GM12878 (cell line): ENCODE data around the gene SH2D2A. TPM values are rescaled to one million over a fixed set of nuclear protein-coding genes. Genes with fewer than 3 reads are reported as not detected.

ENCODE experiments used
- ATAC-seq: fragments of 200-7000 bp; cut with Tn5 transposase; 3 replicates; pipeline ENCODE4 v1.9.1; 2020; ENCODE audit warnings: mild to moderate bottlenecking, moderate library complexity
- BruUV-seq: library from RNA; stranded (reverse); fragments of 400-500 nt; replicated peaks from 2 replicates; lab custom pipeline; 2021; lab: Mats Ljungman, UMichigan
- CTCF ChIA-PET: fragments of 300-600 bp; sonication (Branson Sonifier 250); formaldehyde crosslinking; extraction: SDS; loops from one replicate; lab custom pipeline; 2021; ENCODE audit warnings: inconsistent platforms; lab: Yijun Ruan, JAX
- POLR2A ChIA-PET: fragments of 350-600 bp; formaldehyde crosslinking; extraction: SDS; loops from one replicate; lab custom pipeline; 2021; ENCODE audit warnings: inconsistent platforms; lab: Charles Lee
- RAD21 ChIA-PET: fragments of 300-600 bp; sonication (Branson Sonifier 250); formaldehyde crosslinking; loops from one replicate; lab custom pipeline; 2023; ENCODE audit warnings: antibody characterized with exemption; ENCODE audit not compliant: unreplicated experiment; lab: Charles Lee
- SMC1A ChIA-PET: fragments of 300-600 bp; sonication (Branson Sonifier 250); formaldehyde crosslinking; loops from one replicate; lab custom pipeline; 2023; ENCODE audit not compliant: unreplicated experiment, uncharacterized antibody; lab: Charles Lee
- DNase-seq: peaks from one replicate; pipeline ENCODE4 v3.0.0-alpha.2; 2011; ENCODE audit warnings: low read depth, low spot score
- FAIRE-seq: peaks from 3 replicates; lab custom pipeline; 2011; peaks lifted over from hg19 to GRCh38; lab: Jason Lieb, UNC
- H2AFZ ChIP-seq: 2 replicates; pipeline ENCODE4 v1.6.0; 2011; ENCODE audit warnings: low read depth, low read length, control low read depth; ENCODE audit not compliant: control insufficient read depth
- H3K27ac ChIP-seq: 2 replicates; pipeline ENCODE4 v1.5.1; 2011; ENCODE audit warnings: control low read depth; ENCODE audit not compliant: control insufficient read depth, insufficient read depth
- H3K27me3 ChIP-seq, 2 experiments: replicated peaks in 1 of 2; 2 replicates each; pipeline versions ENCODE4 v1.6.0 to v1.6.1; 2011; ENCODE audit warnings: low read length in 1 of 2; ENCODE audit not compliant: control insufficient read depth in 2 of 2, insufficient read depth in 2 of 2
- H3K36me3 ChIP-seq, 2 experiments: 2 replicates each; pipeline ENCODE4 v1.5.1; 2011; ENCODE audit warnings: low read length in 1 of 2; ENCODE audit not compliant: control insufficient read depth in 2 of 2, insufficient read depth in 2 of 2
- H3K4me1 ChIP-seq: 2 replicates; pipeline ENCODE4 v1.6.1; 2011; ENCODE audit warnings: mild to moderate bottlenecking, low read length, moderate library complexity, mixed read lengths; ENCODE audit not compliant: control insufficient read depth, insufficient read depth
- H3K4me2 ChIP-seq: 2 replicates; pipeline ENCODE4 v1.6.0; 2011; ENCODE audit warnings: control low read depth; ENCODE audit not compliant: control insufficient read depth, insufficient read depth
- H3K4me3 ChIP-seq: fragments of 200-600 bp; sonication (generic); 2 replicates; pipeline ENCODE4 v1.5.1; 2016
- H3K79me2 ChIP-seq: 2 replicates; pipeline ENCODE4 v1.6.0; 2011; ENCODE audit warnings: low read length; ENCODE audit not compliant: control insufficient read depth, insufficient read depth
- H3K9ac ChIP-seq: 2 replicates; pipeline ENCODE4 v1.8.0; 2011; ENCODE audit warnings: low read length, control low read depth, mixed read lengths; ENCODE audit not compliant: control insufficient read depth, insufficient read depth
- H3K9me3 ChIP-seq: replicated peaks from 3 replicates; pipeline ENCODE4 v1.5.1; 2011; ENCODE audit warnings: mild to moderate bottlenecking, low read length; ENCODE audit not compliant: control insufficient read depth, insufficient read depth
- H4K20me1 ChIP-seq: 2 replicates; pipeline ENCODE4 v1.6.0; 2011; ENCODE audit not compliant: control insufficient read depth, insufficient read depth
- DPF2 ChIP-seq: fragments of 450-650 bp; IDR thresholded peaks from 2 replicates; pipeline ENCODE4 v1.6.1; 2017; ENCODE audit warnings: mild to moderate bottlenecking
- EZH2 ChIP-seq: IDR thresholded peaks from 2 replicates; pipeline ENCODE4 v1.6.1; 2012; ENCODE audit warnings: low read depth, mild to moderate bottlenecking, control low read depth, inconsistent platforms, low read length, borderline replicate concordance; ENCODE audit not compliant: control insufficient read depth
- HDAC6 ChIP-seq: fragments of 200-600 bp; sonication (generic); IDR thresholded peaks from one replicate; pipeline ENCODE4 v1.8.0; 2017; ENCODE audit warnings: antibody characterized with exemption; ENCODE audit not compliant: unreplicated experiment
- HDGF ChIP-seq: fragments of 450-650 bp; IDR thresholded peaks from 2 replicates; pipeline ENCODE4 v1.6.1; 2016; ENCODE audit warnings: antibody characterized with exemption
- KDM1A ChIP-seq: fragments of 200-600 bp; sonication (generic); IDR thresholded peaks from 2 replicates; pipeline ENCODE4 v1.6.1; 2016; ENCODE audit warnings: borderline replicate concordance
- RAD21 ChIP-seq: IDR thresholded peaks from 2 replicates; pipeline ENCODE4 v1.6.1; 2011; ENCODE audit warnings: mild to moderate bottlenecking, low read depth, low read length, moderate library complexity; ENCODE audit not compliant: insufficient read depth
- SMAD1 ChIP-seq: fragments of 450-650 bp; IDR thresholded peaks from 2 replicates; pipeline ENCODE4 v1.6.1; 2018; ENCODE audit warnings: mild to moderate bottlenecking, low read depth; ENCODE audit not compliant: partially characterized antibody
- STAT3 ChIP-seq: IDR thresholded peaks from 2 replicates; pipeline ENCODE4 v1.6.1; 2011; ENCODE audit warnings: low read depth, low read length, improper control_type of control experiment
- TCF3 ChIP-seq: IDR thresholded peaks from 2 replicates; pipeline ENCODE4 v1.6.1; 2012; ENCODE audit warnings: low read depth, mild to moderate bottlenecking, low read length, borderline replicate concordance; ENCODE audit not compliant: insufficient read depth
- ZZZ3 ChIP-seq: IDR thresholded peaks from 2 replicates; pipeline ENCODE4 v1.6.1; 2011; ENCODE audit warnings: low read depth; ENCODE audit not compliant: control insufficient read depth, insufficient read length
- WGBS: methylation state at CpG from one replicate; pipeline ENCODE4 v1.1.6; 2016; ENCODE audit warnings: low lambda C conversion rate; ENCODE audit not compliant: insufficient replicate concordance, insufficient coverage; ENCODE audit errors: missing lambda C conversion rate; 5-methylcytosine and 5-hydroxymethylcytosine counted together
- in situ Hi-C: fragments of 300-500 bp; cut with MboI; formaldehyde crosslinking; loops from 9 replicates; pipeline ENCODE4 v1.14.3; 2018; ENCODE audit warnings: mixed read lengths
- intact Hi-C: fragments of 100-400 bp; cut with micrococcal nuclease; formaldehyde crosslinking; loops from one replicate; pipeline ENCODE4 v1.14.2; 2022; ENCODE audit not compliant: unreplicated experiment
- polyA plus RNA-seq, 11 experiments: library from polyadenylated mRNA; depleted of rRNA in 4 of 11; unstranded in 6 of 11; stranded (reverse) in 5 of 11; fragments of >200 nt; fragmentation: Nextera tagmentation in 4 of 11; fragmentation: Illumina TruSeq in 1 of 11; extraction: Ambion mirVana in 4 of 11; extraction: Trizol in 1 of 11; gene quantifications; 1 replicate in 1 of 11; 2 replicates in 10 of 11; pipeline versions ENCODE4 v1.2.1 to v1.2.3, GENCODE V29; 2011 to 2016; ENCODE audit warnings: inconsistent platforms in 2 of 11, missing spikeins in 2 of 11, low read depth in 1 of 11
- total RNA-seq, 4 experiments: library from RNA; depleted of rRNA in 3 of 4; stranded (reverse); fragments of >200 nt in 3 of 4; fragmentation: Illumina TruSeq in 1 of 4; extraction: Trizol in 1 of 4; gene quantifications; 2 replicates each; pipeline versions ENCODE4 v1.2.1 to v1.2.3, GENCODE V29; 2013 to 2021
- TF ChIP-seq, protein P1 (sequence below): fragments of 450-650 bp; IDR thresholded peaks from 2 replicates; pipeline ENCODE4 v1.6.1; 2018; ENCODE audit warnings: mild to moderate bottlenecking, low read depth, moderate library complexity; ENCODE audit not compliant: partially characterized antibody
- TF ChIP-seq, protein P2 (sequence below): fragments of 450-650 bp; formaldehyde crosslinking; IDR thresholded peaks from 2 replicates; pipeline ENCODE4 v1.4.0; 2022; ENCODE audit warnings: mild to moderate bottlenecking, moderate library complexity
- TF ChIP-seq, protein P3 (sequence below), 3 experiments: IDR thresholded peaks in 2 of 3; conservative IDR thresholded peaks in 1 of 3; 2 replicates each; pipeline ENCODE4 v1.5.1; 2011; ENCODE audit warnings: low read depth in 3 of 3, low read length in 3 of 3, mild to moderate bottlenecking in 3 of 3, control low read depth in 2 of 3, moderate library complexity in 2 of 3, inconsistent platforms in 1 of 3, mixed read lengths in 1 of 3; ENCODE audit not compliant: control insufficient read depth in 2 of 3, insufficient read depth in 1 of 3; ENCODE audit errors: extremely low read depth in 1 of 3

Gene SH2D2A
- total and polyA plus RNA-seq, 10 of the 15 experiments (the other 5 are each of a cell fraction or from before 2014, with no cell fraction given) = 0.72 to 15.9 (median 7.0) TPM

DNA sequence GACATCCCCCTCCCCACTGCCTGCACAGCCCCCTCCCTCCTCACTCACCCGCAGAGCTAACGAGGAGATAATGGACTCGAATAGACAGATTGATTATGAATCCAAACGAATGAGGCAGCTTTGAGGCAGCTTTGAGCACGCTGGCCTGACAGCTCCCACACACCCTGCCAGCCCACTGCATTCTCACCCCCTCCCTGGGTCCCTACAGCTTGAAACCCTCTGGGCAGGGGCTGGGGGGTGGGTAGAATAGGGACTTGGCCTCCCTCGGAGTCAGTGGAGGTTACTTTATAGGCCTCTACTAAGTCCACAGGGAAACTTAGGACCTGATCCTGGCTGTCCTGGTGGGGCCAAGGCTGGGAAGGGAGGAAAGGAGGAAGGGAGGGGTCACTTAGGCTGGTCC lies 45.9 kb upstream of the SH2D2A start:
- ChIA-PET CTCF (interaction anchor here (1.2 to 9.4 kb wide), 9 partner anchors 13 to 178 kb away, joined by 3 to 248 read pairs (median 37); partner anchors contain the start of genes CRABP2, ISG20L2 and METTL25B), POLR2A (interaction anchor here (0.6 kb wide), 1 partner anchor 67 kb away, joined by 5 read pairs; no protein-coding TSS in a partner anchor), SMC1A (interaction anchor here (1.1 to 4.2 kb wide), 5 partner anchors 24 to 176 kb away, joined by 3 to 75 read pairs (median 4); partner anchors contain the start of genes ISG20L2 and METTL25B), RAD21 (interaction anchor here (3.9 to 7.0 kb wide), 4 partner anchors 25 to 135 kb away, joined by 27 to 115 read pairs (median 114); partner anchors contain the start of genes ISG20L2 and METTL25B)
- no peak for FAIRE-seq
- H2AFZ ChIP-seq = no peak overlapping the region
- WGBS = 52% methylated on average over 6 of the region's 6 CpGs
- H3K27ac ChIP-seq = no peak overlapping the region
- H3K4me1 ChIP-seq = peaks cover 26% of the 10 kb centered on the region
- ATAC-seq = no peak
- TF ChIP-seq DPF2 = no peak
- no peak for TF ChIP-seq STAT3
- TF ChIP-seq EZH2 = no peak
- TF ChIP-seq, protein P1, sequence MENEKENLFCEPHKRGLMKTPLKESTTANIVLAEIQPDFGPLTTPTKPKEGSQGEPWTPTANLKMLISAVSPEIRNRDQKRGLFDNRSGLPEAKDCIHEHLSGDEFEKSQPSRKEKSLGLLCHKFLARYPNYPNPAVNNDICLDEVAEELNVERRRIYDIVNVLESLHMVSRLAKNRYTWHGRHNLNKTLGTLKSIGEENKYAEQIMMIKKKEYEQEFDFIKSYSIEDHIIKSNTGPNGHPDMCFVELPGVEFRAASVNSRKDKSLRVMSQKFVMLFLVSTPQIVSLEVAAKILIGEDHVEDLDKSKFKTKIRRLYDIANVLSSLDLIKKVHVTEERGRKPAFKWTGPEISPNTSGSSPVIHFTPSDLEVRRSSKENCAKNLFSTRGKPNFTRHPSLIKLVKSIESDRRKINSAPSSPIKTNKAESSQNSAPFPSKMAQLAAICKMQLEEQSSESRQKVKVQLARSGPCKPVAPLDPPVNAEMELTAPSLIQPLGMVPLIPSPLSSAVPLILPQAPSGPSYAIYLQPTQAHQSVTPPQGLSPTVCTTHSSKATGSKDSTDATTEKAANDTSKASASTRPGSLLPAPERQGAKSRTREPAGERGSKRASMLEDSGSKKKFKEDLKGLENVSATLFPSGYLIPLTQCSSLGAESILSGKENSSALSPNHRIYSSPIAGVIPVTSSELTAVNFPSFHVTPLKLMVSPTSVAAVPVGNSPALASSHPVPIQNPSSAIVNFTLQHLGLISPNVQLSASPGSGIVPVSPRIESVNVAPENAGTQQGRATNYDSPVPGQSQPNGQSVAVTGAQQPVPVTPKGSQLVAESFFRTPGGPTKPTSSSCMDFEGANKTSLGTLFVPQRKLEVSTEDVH = no peak
- TF ChIP-seq SMAD1 = no peak
- TF ChIP-seq, protein P2, sequence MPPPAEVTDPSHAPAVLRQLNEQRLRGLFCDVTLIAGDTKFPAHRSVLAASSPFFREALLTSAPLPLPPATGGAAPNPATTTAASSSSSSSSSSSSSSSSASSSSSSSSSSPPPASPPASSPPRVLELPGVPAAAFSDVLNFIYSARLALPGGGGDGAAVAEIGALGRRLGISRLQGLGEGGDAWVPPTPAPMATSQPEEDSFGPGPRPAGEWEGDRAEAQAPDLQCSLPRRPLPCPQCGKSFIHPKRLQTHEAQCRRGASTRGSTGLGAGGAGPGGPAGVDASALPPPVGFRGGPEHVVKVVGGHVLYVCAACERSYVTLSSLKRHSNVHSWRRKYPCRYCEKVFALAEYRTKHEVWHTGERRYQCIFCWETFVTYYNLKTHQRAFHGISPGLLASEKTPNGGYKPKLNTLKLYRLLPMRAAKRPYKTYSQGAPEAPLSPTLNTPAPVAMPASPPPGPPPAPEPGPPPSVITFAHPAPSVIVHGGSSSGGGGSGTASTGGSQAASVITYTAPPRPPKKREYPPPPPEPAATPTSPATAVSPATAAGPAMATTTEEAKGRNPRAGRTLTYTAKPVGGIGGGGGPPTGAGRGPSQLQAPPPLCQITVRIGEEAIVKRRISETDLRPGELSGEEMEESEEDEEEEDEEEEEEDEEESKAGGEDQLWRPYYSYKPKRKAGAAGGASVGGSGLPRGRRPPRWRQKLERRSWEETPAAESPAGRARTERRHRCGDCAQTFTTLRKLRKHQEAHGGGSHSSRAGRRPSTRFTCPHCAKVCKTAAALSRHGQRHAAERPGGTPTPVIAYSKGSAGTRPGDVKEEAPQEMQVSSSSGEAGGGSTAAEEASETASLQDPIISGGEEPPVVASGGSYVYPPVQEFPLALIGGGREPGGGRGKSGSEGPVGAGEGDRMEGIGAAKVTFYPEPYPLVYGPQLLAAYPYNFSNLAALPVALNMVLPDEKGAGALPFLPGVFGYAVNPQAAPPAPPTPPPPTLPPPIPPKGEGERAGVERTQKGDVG (CRISPR knock-in tag) = no peak
- TF ChIP-seq RAD21 = no peak
- TF ChIP-seq ZZZ3 = no peak
- TF ChIP-seq KDM1A = no peak
- TF ChIP-seq, protein P3, sequence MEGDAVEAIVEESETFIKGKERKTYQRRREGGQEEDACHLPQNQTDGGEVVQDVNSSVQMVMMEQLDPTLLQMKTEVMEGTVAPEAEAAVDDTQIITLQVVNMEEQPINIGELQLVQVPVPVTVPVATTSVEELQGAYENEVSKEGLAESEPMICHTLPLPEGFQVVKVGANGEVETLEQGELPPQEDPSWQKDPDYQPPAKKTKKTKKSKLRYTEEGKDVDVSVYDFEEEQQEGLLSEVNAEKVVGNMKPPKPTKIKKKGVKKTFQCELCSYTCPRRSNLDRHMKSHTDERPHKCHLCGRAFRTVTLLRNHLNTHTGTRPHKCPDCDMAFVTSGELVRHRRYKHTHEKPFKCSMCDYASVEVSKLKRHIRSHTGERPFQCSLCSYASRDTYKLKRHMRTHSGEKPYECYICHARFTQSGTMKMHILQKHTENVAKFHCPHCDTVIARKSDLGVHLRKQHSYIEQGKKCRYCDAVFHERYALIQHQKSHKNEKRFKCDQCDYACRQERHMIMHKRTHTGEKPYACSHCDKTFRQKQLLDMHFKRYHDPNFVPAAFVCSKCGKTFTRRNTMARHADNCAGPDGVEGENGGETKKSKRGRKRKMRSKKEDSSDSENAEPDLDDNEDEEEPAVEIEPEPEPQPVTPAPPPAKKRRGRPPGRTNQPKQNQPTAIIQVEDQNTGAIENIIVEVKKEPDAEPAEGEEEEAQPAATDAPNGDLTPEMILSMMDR (IDR thresholded peaks at IDR 0.05 in 2 of 3, conservative IDR thresholded peaks at IDR 0.05 in 1 of 3; ENCODE audit: control insufficient read depth in 2 of 3, extremely low read depth in 1 of 3, insufficient read depth in 1 of 3, low read depth in 3 of 3, low read length in 3 of 3) = no peak
- TF ChIP-seq TCF3 = no peak
- no peak for TF ChIP-seq HDAC6
- no peak for TF ChIP-seq HDGF
- BruUV-seq = no TSS peak
- H3K36me3 ChIP-seq = no peaks in the 10 kb centered on the region
- no peaks in the 10 kb centered on the region for H3K9me3 ChIP-seq
- no peaks in the 10 kb centered on the region for H4K20me1 ChIP-seq
- no peak overlapping the region for H3K9ac ChIP-seq
- no peak for DNase-seq
- no peak overlapping the region for H3K4me3 ChIP-seq
- intact Hi-C loops (no loop called here), in situ Hi-C loops (loop anchor here (5.0 kb wide), 2 partner anchors 60 to 175 kb away; no protein-coding TSS in a partner anchor)
- no peaks in the 10 kb centered on the region for H3K79me2 ChIP-seq
- peaks cover 3 to 22% of the 10 kb centered on the region in 2 experiments for H3K27me3 ChIP-seq
- no peak overlapping the region; the same call in 1 of the 2 replicates for H3K4me2 ChIP-seq
